ENCODE measurements around the gene QSOX2. TPM values are rescaled to one million over a fixed set of nuclear protein-coding genes. Genes with fewer than 3 reads are reported as not detected.

Gene QSOX2
- polyA plus RNA-seq, 1 experiment: 14.7 TPM

- POLR2A ChIA-PET: no interaction called here
- CTCF ChIA-PET: no interaction called here
- Histone ChIP-seq H3K27ac (ENCODE audit: low read depth, low read length) (no peak overlapping the region), H3K4me3 (ENCODE audit: low read depth, low read length) (no peak overlapping the region), H3K9me3 (ENCODE audit: control insufficient read depth, insufficient read depth, low read length) (no peaks in the 10 kb centered on the region; the same call in 1 of the 2 replicates), H3K27me3 (ENCODE audit: control insufficient read depth, insufficient read depth, low read length) (peaks cover 33% of the 10 kb centered on the region)
- DNase-seq (ENCODE audit: low read depth, low spot score): no peak
- TF ChIP-seq, protein P1, sequence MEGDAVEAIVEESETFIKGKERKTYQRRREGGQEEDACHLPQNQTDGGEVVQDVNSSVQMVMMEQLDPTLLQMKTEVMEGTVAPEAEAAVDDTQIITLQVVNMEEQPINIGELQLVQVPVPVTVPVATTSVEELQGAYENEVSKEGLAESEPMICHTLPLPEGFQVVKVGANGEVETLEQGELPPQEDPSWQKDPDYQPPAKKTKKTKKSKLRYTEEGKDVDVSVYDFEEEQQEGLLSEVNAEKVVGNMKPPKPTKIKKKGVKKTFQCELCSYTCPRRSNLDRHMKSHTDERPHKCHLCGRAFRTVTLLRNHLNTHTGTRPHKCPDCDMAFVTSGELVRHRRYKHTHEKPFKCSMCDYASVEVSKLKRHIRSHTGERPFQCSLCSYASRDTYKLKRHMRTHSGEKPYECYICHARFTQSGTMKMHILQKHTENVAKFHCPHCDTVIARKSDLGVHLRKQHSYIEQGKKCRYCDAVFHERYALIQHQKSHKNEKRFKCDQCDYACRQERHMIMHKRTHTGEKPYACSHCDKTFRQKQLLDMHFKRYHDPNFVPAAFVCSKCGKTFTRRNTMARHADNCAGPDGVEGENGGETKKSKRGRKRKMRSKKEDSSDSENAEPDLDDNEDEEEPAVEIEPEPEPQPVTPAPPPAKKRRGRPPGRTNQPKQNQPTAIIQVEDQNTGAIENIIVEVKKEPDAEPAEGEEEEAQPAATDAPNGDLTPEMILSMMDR (IDR thresholded peaks at IDR 0.05; ENCODE audit: low read depth, low read length): no peak
Observed at GRCh38 chr9:136264441-136265405, 19.1 kb upstream of the QSOX2 start.

DNA sequence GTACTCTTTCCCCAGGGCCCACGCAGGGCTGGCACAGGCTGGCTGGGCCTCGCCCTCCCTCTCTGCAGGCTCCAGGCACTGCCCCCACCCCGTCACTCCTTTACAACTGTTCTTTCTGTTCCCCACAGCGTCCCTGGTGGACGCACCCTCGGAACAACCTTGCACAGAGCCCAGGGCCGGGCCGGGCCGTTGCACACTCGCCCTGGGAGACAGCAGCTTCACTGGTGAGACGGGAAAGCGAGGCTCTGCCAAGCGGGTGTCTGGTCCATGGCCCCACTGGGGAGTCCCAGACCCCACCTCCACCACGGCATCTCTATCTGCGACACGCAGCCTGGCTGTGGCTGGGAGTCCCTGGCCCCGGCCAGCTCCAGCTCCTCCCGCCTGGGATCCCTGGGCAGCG, 18.4 kb upstream of the QSOX2 start:
- no peak overlapping the region for H3K27ac ChIP-seq (ENCODE audit: low read depth, low read length)
- peaks cover 30% of the 10 kb centered on the region for H3K27me3 ChIP-seq (ENCODE audit: control insufficient read depth, insufficient read depth, low read length)
- ChIA-PET POLR2A (no interaction called here), CTCF (no interaction called here)
- TF ChIP-seq, protein P1 (IDR thresholded peaks at IDR 0.05; ENCODE audit: low read depth, low read length): no peak
- DNase-seq (ENCODE audit: low read depth, low spot score): no peak
- no peaks in the 10 kb centered on the region; the same call in 1 of the 2 replicates for H3K9me3 ChIP-seq (ENCODE audit: control insufficient read depth, insufficient read depth, low read length)
- H3K4me3 ChIP-seq (ENCODE audit: low read depth, low read length): no peak overlapping the region

- no peak overlapping the region for H3K27ac ChIP-seq (ENCODE audit: low read depth, low read length)
- H3K27me3 ChIP-seq (ENCODE audit: control insufficient read depth, insufficient read depth, low read length): peaks cover 21% of the 10 kb centered on the region
- no peaks in the 10 kb centered on the region; the same call in 1 of the 2 replicates for H3K9me3 ChIP-seq (ENCODE audit: control insufficient read depth, insufficient read depth, low read length)
- DNase-seq (ENCODE audit: low read depth, low spot score): no peak
- H3K4me3 ChIP-seq (ENCODE audit: low read depth, low read length): no peak overlapping the region
- POLR2A ChIA-PET: no interaction called here
- TF ChIP-seq, protein P1 (IDR thresholded peaks at IDR 0.05; ENCODE audit: low read depth, low read length): no peak
- CTCF ChIA-PET: interaction anchor here (0.9 kb wide), 1 partner anchor 37 kb away, joined by 3 read pairs; no protein-coding TSS in a partner anchor
Observed at GRCh38 chr9:136262671-136263178, 17.1 kb upstream of the QSOX2 start.

GRCh38 chr9:136261686-136262430, 16.2 kb upstream of the QSOX2 start:
- H3K4me3 ChIP-seq (ENCODE audit: low read depth, low read length): no peak overlapping the region
- POLR2A ChIA-PET: no interaction called here
- CTCF ChIA-PET: interaction anchor here (0.9 kb wide), 2 partner anchors 36 to 62 kb away, joined by 3 read pairs; no protein-coding TSS in a partner anchor
- DNase-seq (ENCODE audit: low read depth, low spot score): no peak
- no peak overlapping the region for H3K27ac ChIP-seq (ENCODE audit: low read depth, low read length)
- peaks cover 19% of the 10 kb centered on the region for H3K27me3 ChIP-seq (ENCODE audit: control insufficient read depth, insufficient read depth, low read length)
- TF ChIP-seq, protein P1 (IDR thresholded peaks at IDR 0.05; ENCODE audit: low read depth, low read length): no peak
- H3K9me3 ChIP-seq (ENCODE audit: control insufficient read depth, insufficient read depth, low read length): no peaks in the 10 kb centered on the region

All from AG04450 (cell line).